SK-N-MC (cell line): Measurements from ENCODE around the gene EMILIN2.

Source experiments
- DNase-seq: peaks from one replicate; pipeline ENCODE4 v3.0.0-alpha.2; 2011; ENCODE audit warnings: low read depth, low spot score
- H3K27ac ChIP-seq: fragments of 200-600 bp; sonication (generic); 2 replicates; pipeline ENCODE4 v1.5.1; 2016; ENCODE audit warnings: mixed run types
- H3K36me3 ChIP-seq: fragments of 200-600 bp; sonication (generic); 2 replicates; pipeline ENCODE4 v1.6.1; 2017; ENCODE audit warnings: antibody characterized with exemption, low read length, mixed read lengths; ENCODE audit not compliant: insufficient read depth
- H3K4me3 ChIP-seq: fragments of 200-600 bp; sonication (generic); 2 replicates; pipeline ENCODE4 v1.5.1; 2016
- H3K9ac ChIP-seq: fragments of 200-600 bp; sonication (generic); 2 replicates; pipeline ENCODE4 v1.8.0; 2017; ENCODE audit warnings: mixed run types, mixed read lengths; ENCODE audit not compliant: insufficient read length
- H3K9me3 ChIP-seq: fragments of 200-600 bp; sonication (generic); 2 replicates; pipeline ENCODE4 v1.6.1; 2017; ENCODE audit warnings: low read depth, mild to moderate bottlenecking, antibody characterized with exemption, low read length, moderate library complexity, mixed read lengths
- EZH2 ChIP-seq: fragments of 200-600 bp; sonication (generic); IDR thresholded peaks from one replicate; pipeline ENCODE4 v1.6.1; 2017; ENCODE audit warnings: antibody characterized with exemption
- FOXP2 ChIP-seq: optimal IDR thresholded peaks from 2 replicates; pipeline ENCODE3; 2011; ENCODE audit warnings: mild to moderate bottlenecking, moderate library complexity; ENCODE audit not compliant: insufficient read depth; ENCODE audit errors: extremely low read length, control extremely low read depth
- POLR2AphosphoS5 ChIP-seq: IDR thresholded peaks from 2 replicates; pipeline ENCODE4 v1.6.1; 2012; ENCODE audit warnings: mild to moderate bottlenecking, low read depth, low read length, borderline replicate concordance

The EMILIN2 gene

DNA sequence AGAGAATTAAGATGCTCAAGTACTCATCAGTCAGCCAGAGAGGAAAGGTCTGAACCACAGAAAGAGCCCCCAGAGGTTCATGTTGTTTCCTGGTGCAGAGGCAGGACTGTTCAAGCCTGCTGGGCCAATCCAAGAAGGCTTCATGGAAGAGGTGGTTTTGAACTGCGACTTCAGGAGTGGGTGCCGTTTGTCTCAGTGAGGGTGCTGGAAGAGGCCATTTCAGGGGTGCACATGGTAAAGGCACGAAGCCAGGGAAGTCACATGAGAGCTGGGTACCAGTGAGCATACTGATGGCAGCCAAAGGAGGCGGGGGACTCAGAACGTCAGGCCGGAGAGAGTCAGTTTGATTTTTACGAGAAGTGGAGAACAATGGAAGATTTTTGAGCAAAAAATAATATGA, 55.5 kb downstream of the EMILIN2 start:
- TF ChIP-seq EZH2 = no peak
- no peak for TF ChIP-seq POLR2AphosphoS5
- no peak for TF ChIP-seq FOXP2
- Histone ChIP-seq H3K27ac (no peak overlapping the region), H3K9me3 (no peaks in the 10 kb centered on the region), H3K36me3 (no peaks in the 10 kb centered on the region), H3K4me3 (no peak overlapping the region), H3K9ac (no peak overlapping the region)
- no peak for DNase-seq

DNA sequence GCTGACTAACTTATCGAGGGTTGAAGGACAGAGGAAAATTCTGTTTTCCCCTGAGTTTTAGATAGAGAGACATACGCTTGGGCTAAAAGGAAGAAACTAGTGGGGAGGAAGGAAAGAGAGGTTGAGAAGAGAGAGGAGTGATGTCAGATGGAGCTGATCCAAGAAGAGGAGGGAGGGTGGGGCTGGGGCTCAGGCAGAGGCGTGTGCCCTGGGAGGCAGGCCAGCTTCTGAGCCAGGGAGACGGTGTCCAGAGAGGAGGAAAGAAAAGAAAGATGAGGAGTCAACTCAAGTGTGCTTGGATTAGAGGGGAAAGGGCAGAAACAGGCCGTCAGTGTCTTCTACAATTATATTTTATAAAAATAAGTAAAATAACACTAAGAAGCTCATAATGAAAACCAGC, 56.2 kb downstream of the EMILIN2 start:
- Histone ChIP-seq H3K9ac (no peak overlapping the region), H3K9me3 (no peaks in the 10 kb centered on the region)
- no peak for TF ChIP-seq POLR2AphosphoS5
- no peak for TF ChIP-seq EZH2

DNA sequence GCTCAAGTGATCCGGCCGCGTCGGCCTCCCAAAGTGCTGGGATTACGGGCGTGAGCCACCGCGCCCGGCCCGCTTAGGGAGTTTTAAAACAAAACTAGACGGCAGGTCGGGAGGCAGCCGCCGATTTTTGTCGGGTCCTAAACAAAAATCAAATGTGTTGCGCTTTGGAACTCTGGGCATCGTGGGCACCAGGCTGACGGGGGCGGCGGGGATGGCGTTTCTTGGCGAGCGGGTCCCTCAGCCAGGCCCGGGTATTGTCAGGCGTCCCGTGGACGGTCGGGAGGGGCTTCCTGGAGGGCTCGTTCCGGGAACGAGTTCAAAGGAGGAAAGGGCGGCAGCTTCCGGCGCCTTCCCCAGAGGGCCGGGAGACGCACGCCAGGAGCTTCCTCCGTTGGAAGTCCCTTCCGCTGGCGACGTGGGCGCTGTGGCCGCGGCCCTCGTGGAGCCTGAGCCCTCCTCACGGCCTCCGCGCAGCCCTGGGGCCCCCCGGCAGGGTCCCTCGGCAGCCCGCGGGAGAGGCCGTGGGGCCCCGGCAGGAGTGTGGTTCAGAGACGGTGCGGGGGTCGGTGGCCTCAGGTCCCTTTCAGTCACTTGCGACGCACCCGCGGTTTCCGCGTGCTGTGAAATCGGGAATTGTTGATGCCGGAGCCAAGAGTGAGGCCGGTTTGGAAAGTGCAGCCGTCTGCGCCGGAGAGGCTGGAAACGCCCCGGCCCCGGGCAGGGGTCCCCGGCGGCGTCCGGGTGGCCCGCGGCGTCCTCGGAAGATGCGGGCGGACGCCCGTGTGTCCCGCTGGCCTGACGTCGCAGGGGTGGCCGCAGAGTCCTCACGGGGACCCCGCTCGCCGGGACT, 59.3 kb downstream of the EMILIN2 start:
- DNase-seq = no peak
- H3K4me3 ChIP-seq = peak overlapping the region; percentile 61
- H3K36me3 ChIP-seq = no peaks in the 10 kb centered on the region
- H3K27ac ChIP-seq = no peak overlapping the region
- peak overlapping the region; percentile 53 for H3K9ac ChIP-seq
- no peak for TF ChIP-seq EZH2
- no peak for TF ChIP-seq FOXP2
- TF ChIP-seq POLR2AphosphoS5 = peak; percentile 35; the same call in 1 of the 2 replicates
- no peaks in the 10 kb centered on the region for H3K9me3 ChIP-seq

More for the DNA sequence above, 56.2 kb downstream of the EMILIN2 start:
- DNase-seq = no peak
- Histone ChIP-seq H3K4me3 (no peak overlapping the region), H3K27ac (no peak overlapping the region), H3K36me3 (no peaks in the 10 kb centered on the region)

DNA sequence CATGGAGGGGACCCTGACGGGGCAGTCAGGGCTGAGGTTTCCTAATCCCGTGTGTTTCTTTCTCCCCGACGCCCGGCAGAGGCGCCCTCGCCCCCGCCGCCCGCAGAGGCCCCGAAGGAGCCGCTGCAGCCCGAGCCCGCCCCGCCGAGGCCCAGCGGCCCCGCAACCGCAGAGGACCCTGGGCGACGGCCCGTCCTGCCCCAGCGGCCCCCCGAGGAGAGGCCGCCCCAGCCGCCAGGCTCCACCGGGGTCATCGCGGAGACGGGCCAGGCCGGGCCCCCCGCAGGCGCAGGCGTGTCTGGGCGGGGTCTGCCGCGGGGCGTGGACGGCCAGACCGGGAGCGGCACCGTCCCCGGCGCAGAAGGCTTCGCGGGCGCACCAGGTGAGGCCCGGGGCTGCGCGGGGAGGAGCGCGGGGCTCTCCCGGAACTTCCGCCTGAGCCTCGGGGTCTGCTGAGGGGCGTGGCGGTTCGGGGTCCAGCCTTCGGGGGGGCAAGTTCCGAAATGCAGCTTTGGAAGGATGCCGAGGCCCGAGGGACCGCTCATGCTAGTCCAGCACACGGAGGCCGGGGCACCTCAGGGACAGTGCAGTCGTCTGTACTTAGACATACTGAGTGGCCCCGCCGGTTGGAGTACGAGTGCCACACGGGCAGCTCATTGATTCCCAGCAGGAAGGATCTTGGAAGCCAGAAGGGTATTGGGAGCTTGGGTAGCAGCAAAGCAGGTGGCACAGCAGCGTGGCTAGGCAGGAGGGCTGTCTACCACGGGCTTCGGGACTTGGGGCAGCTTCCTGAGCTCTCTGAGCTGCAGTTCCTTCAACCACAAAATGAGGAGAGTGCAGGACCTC, 60.1 kb downstream of the EMILIN2 start:
- Histone ChIP-seq H3K9me3 (no peaks in the 10 kb centered on the region), H3K27ac (no peak overlapping the region), H3K36me3 (no peaks in the 10 kb centered on the region), H3K4me3 (peak overlapping the region; percentile 61), H3K9ac (peak overlapping the region; percentile 53)
- no peak for TF ChIP-seq EZH2
- TF ChIP-seq FOXP2 = no peak
- no peak for TF ChIP-seq POLR2AphosphoS5
- DNase-seq = no peak

DNA sequence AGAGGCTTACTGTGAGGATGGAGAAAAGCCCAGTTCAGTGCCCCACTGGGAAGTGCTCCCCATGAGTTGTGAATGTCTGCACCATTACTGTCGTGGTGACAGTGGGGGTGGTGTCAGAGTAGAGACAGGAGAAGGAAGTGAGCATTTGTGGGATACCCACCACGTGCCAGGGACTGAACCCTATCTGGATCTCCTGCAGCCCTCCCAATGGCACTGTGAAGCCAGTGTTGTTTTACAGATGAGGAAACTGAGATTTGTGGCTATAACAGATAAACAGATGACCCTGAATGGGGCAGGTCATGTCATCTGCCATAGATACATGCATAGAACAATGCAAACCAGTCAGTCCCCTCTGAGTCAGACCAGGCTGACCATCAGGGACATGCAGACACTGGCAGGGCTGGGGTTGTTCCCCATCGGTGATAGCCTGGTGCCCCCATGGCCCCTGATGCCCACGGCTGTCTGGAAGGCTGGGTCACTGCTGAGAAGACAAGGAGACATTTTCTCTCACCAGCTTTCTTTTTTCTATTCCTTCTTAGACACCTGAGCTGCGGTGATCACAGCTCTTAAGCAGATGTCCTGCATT, 60.8 kb downstream of the EMILIN2 start:
- Histone ChIP-seq H3K9me3 (no peaks in the 10 kb centered on the region), H3K27ac (no peak overlapping the region), H3K4me3 (no peak overlapping the region), H3K36me3 (no peaks in the 10 kb centered on the region), H3K9ac (no peak overlapping the region)
- TF ChIP-seq FOXP2 (no peak), POLR2AphosphoS5 (no peak), EZH2 (no peak)
- DNase-seq = no peak

DNA sequence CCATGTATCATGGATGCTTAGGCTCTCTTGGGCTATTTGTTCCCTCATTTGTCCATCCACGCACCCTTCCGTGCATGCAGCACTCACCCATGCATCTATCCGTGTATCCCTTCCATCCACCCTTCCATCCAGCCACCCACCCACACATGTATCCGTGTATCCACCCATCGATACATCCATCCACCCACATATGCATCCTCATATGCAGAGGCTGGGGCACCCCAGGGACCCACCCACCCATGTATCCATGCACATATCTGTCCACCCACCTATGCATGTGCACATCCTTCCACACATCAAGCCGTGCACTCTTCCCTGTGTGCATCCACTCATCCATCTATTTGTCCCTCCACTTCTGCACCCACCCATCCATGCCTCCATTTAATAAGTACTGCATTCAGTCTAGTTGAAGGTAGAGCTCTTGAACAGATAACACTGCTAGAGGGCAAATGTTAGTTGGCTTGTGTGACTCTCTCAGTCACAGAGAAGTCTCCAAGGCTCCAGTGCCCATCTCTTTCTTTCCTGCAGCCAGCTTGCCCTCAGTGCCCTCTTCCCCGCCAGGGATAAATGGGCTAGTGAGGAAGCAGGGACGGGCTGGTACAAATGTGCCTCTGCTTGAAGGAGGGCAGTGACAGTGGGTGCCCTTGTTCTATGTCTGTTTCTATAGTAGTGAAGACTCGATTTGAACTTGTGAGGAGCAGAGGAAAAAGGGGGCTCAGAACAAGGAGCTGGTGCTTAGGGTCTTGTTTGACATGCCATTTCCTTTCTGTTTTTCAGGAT, 61.5 kb downstream of the EMILIN2 start:
- Histone ChIP-seq H3K4me3 (no peak overlapping the region), H3K9ac (no peak overlapping the region), H3K9me3 (no peaks in the 10 kb centered on the region), H3K36me3 (no peaks in the 10 kb centered on the region), H3K27ac (no peak overlapping the region)
- no peak for DNase-seq
- TF ChIP-seq POLR2AphosphoS5 = no peak
- TF ChIP-seq FOXP2 = no peak
- TF ChIP-seq EZH2 = no peak

DNA sequence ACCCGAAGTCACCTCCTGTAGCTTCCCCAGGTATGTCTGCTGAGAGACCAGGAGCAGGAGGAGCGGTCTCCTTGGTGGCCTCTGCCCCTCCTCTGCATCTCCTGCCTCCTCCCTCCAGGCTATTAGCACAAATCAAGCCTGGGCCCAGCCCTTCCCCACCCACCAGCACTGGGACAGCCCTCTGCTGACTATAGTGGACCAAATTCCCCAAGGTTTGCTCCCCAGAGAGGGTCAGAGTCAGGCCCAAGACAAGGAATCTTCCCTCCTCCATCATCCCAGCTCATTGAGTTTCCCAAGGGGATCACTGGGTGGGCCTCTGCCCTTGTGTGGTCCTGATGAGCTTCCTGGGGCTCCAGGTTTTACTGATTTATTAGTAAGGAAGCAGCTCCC, 62.1 kb downstream of the EMILIN2 start:
- H3K36me3 ChIP-seq = no peaks in the 10 kb centered on the region
- TF ChIP-seq FOXP2 = no peak
- H3K9ac ChIP-seq = no peak overlapping the region
- no peak for DNase-seq
- H3K27ac ChIP-seq = no peak overlapping the region
- H3K4me3 ChIP-seq = no peak overlapping the region
- no peaks in the 10 kb centered on the region for H3K9me3 ChIP-seq
